GM12891 (cell line): ENCODE measurements around the gene KCNQ2.

Experiments
- POLR2A ChIP-seq: IDR thresholded peaks from 2 replicates; pipeline ENCODE4 v1.6.1; 2011; ENCODE audit warnings: low read depth, low read length, control low read depth
- TAF1 ChIP-seq: IDR thresholded peaks from 2 replicates; pipeline ENCODE4 v1.6.1; 2011; ENCODE audit warnings: low read depth, low read length, control low read depth

DNA sequence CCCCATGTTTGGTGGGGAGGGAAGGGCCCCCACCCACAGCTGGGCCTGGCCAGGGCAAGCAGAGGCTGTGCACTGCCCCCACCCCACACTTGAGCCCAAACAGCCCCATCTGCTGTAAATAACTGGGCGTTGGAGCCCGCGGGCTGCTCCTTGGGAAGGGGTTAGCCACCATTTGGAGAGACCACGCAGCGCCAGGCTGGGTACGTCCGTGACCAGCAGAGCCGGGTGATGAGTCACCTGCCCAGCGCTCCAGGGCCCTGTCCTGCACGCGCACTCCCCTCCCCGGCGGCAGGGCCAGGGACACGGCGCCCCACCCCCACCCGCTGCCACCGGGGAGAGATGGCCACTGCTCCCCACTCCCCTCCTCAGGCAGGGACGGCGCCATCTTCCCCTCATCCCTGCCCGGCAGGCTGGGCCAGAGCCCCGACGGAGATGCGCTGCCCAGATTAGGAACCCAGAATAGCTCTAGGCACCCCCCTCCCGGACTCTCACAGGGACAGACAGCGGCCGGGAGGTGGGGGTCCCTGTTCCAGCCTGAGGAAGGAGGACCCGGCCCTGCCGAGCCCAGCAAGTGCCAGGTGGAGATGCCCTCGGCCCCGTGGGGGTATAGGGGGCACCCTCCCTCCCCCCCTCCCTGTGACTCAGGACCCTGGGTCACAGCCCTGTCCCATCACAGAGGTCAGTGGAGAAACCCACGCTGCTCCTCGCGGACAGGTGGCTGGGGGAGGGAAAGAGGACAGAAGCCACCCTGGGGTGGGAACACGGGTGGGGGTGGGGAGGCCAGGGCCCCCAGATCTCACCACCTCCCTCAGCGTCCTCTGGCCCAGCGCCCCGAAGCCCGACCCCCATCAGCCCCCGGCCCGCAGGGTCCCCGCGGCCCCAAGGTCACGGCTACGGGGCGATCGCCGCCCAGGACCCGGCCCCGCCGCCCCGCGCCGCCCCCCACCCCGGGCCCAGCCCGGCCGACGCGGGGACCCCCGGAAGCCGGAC is 25.8 kb upstream of the KCNQ2 start:
- TF ChIP-seq POLR2A (no peak), TAF1 (no peak)
